Measurements from ENCODE around the gene DNASE1L3.

DNASE1L3 gene

GRCh38 chr3:58161435-58162398 lies 49.1 kb downstream of the DNASE1L3 start:
- Histone ChIP-seq H3K27me3 (ENCODE audit: insufficient read depth, low read length) (no peaks in the 10 kb centered on the region), H2AFZ (ENCODE audit: low read length) (no peak overlapping the region), H3K9me2 (ENCODE audit: low read depth, low read length) (no peaks in the 10 kb centered on the region), H3K9ac (ENCODE audit: low read length) (no peak overlapping the region), H3K36me3 (ENCODE audit: insufficient read depth, low read length) (no peaks in the 10 kb centered on the region), H3K4me1 (ENCODE audit: insufficient read depth, low read length, severe bottlenecking) (no peaks in the 10 kb centered on the region), H3K4me3 (ENCODE audit: low read depth, low read length, poor library complexity, severe bottlenecking) (no peak overlapping the region), H3K27ac (ENCODE audit: low read depth, low read length, poor library complexity, severe bottlenecking) (no peak overlapping the region), H3K4me2 (ENCODE audit: low read length) (no peak overlapping the region), H3F3A (ENCODE audit: insufficient read depth, low read length) (no peaks in the 10 kb centered on the region), H3K79me2 (ENCODE audit: insufficient read depth, low read length) (no peaks in the 10 kb centered on the region), H3K9me3 (ENCODE audit: low read length) (no peaks in the 10 kb centered on the region), H4K20me1 (ENCODE audit: insufficient read depth, low read length) (no peaks in the 10 kb centered on the region)
- TF ChIP-seq CTCF (IDR thresholded peaks at IDR 0.05; ENCODE audit: low read length) = no peak
- TF ChIP-seq EZH2 (IDR thresholded peaks at IDR 0.05; ENCODE audit: borderline replicate concordance, low read length) = no peak

- H3K9me2 ChIP-seq (ENCODE audit: low read depth, low read length) = no peaks in the 10 kb centered on the region
- no peak overlapping the region for H3K4me3 ChIP-seq (ENCODE audit: low read depth, low read length, poor library complexity, severe bottlenecking)
- no peaks in the 10 kb centered on the region for H3K9me3 ChIP-seq (ENCODE audit: low read length)
- H3F3A ChIP-seq (ENCODE audit: insufficient read depth, low read length) = no peaks in the 10 kb centered on the region
- no peaks in the 10 kb centered on the region for H3K36me3 ChIP-seq (ENCODE audit: insufficient read depth, low read length)
- TF ChIP-seq CTCF (IDR thresholded peaks at IDR 0.05; ENCODE audit: low read length) (no peak), EZH2 (IDR thresholded peaks at IDR 0.05; ENCODE audit: borderline replicate concordance, low read length) (no peak)
- no peak overlapping the region for H2AFZ ChIP-seq (ENCODE audit: low read length)
- H3K27ac ChIP-seq (ENCODE audit: low read depth, low read length, poor library complexity, severe bottlenecking) = no peak overlapping the region
- H3K4me1 ChIP-seq (ENCODE audit: insufficient read depth, low read length, severe bottlenecking) = no peaks in the 10 kb centered on the region
- no peak overlapping the region for H3K9ac ChIP-seq (ENCODE audit: low read length)
- H3K27me3 ChIP-seq (ENCODE audit: insufficient read depth, low read length) = no peaks in the 10 kb centered on the region
- no peaks in the 10 kb centered on the region for H4K20me1 ChIP-seq (ENCODE audit: insufficient read depth, low read length)
- no peaks in the 10 kb centered on the region for H3K79me2 ChIP-seq (ENCODE audit: insufficient read depth, low read length)
- no peak overlapping the region for H3K4me2 ChIP-seq (ENCODE audit: low read length)
Measured at GRCh38 chr3:58160399-58160798, 50.4 kb downstream of the DNASE1L3 start.

GRCh38 chr3:58158442-58159153 lies 52.2 kb downstream of the DNASE1L3 start:
- Histone ChIP-seq H3K79me2 (ENCODE audit: insufficient read depth, low read length) (no peaks in the 10 kb centered on the region), H3K9me2 (ENCODE audit: low read depth, low read length) (no peaks in the 10 kb centered on the region), H4K20me1 (ENCODE audit: insufficient read depth, low read length) (no peaks in the 10 kb centered on the region), H3K9ac (ENCODE audit: low read length) (no peak overlapping the region), H3K27me3 (ENCODE audit: insufficient read depth, low read length) (no peaks in the 10 kb centered on the region), H3K9me3 (ENCODE audit: low read length) (no peaks in the 10 kb centered on the region), H3K4me1 (ENCODE audit: insufficient read depth, low read length, severe bottlenecking) (no peaks in the 10 kb centered on the region), H3F3A (ENCODE audit: insufficient read depth, low read length) (no peaks in the 10 kb centered on the region), H3K4me2 (ENCODE audit: low read length) (no peak overlapping the region), H3K36me3 (ENCODE audit: insufficient read depth, low read length) (no peaks in the 10 kb centered on the region), H2AFZ (ENCODE audit: low read length) (no peak overlapping the region), H3K4me3 (ENCODE audit: low read depth, low read length, poor library complexity, severe bottlenecking) (no peak overlapping the region), H3K27ac (ENCODE audit: low read depth, low read length, poor library complexity, severe bottlenecking) (no peak overlapping the region)
- TF ChIP-seq EZH2 (IDR thresholded peaks at IDR 0.05; ENCODE audit: borderline replicate concordance, low read length) (no peak), CTCF (IDR thresholded peaks at IDR 0.05; ENCODE audit: low read length) (no peak)
